GM23338 (cell line): Measurements from ENCODE around the gene SMIM22. TPM values are rescaled to one million over a fixed set of nuclear protein-coding genes. Genes with fewer than 3 reads are reported as not detected.

Experiments
- ATAC-seq: fragments of 200-7000 bp; cut with Tn5 transposase; 3 replicates; pipeline ENCODE4 v1.9.1; 2020
- DNase-seq: peaks from one replicate; pipeline ENCODE4 v3.0.0-alpha.2; 2015; ENCODE audit warnings: low spot score
- H2AFZ ChIP-seq: fragments of 200-600 bp; sonication (generic); 2 replicates; pipeline ENCODE4 v1.8.0; 2016; ENCODE audit warnings: antibody characterized with exemption, mild to moderate bottlenecking, moderate library complexity
- H3F3A ChIP-seq: fragments of 200-600 bp; sonication (generic); replicated peaks from 2 replicates; pipeline ENCODE4 v1.8.0; 2017; ENCODE audit warnings: antibody characterized with exemption, mixed run types, low read depth
- H3K27ac ChIP-seq: fragments of 200-600 bp; sonication (generic); 2 replicates; pipeline ENCODE4 v1.6.1; 2016; ENCODE audit warnings: low read depth
- H3K27me3 ChIP-seq: fragments of 200-600 bp; sonication (generic); 2 replicates; pipeline ENCODE4 v1.8.0; 2016; ENCODE audit warnings: mild to moderate bottlenecking, mixed run types, moderate library complexity; ENCODE audit not compliant: insufficient read depth
- H3K36me3 ChIP-seq: fragments of 200-600 bp; sonication (generic); 2 replicates; pipeline ENCODE4 v1.8.0; 2016; ENCODE audit warnings: mild to moderate bottlenecking; ENCODE audit not compliant: insufficient read depth
- H3K4me1 ChIP-seq: fragments of 200-600 bp; sonication (generic); 2 replicates; pipeline ENCODE4 v1.8.0; 2016; ENCODE audit warnings: mild to moderate bottlenecking, moderate library complexity; ENCODE audit not compliant: insufficient read depth
- H3K4me2 ChIP-seq: fragments of 200-600 bp; sonication (generic); 2 replicates; pipeline ENCODE4 v1.7.1; 2017; ENCODE audit warnings: mixed run types
- H3K4me3 ChIP-seq: fragments of 200-600 bp; sonication (generic); 2 replicates; pipeline ENCODE4 v1.6.1; 2016; ENCODE audit warnings: mixed run types
- H3K79me2 ChIP-seq: fragments of 200-600 bp; sonication (generic); replicated peaks from 2 replicates; pipeline ENCODE4 v1.8.0; 2017; ENCODE audit warnings: mild to moderate bottlenecking; ENCODE audit not compliant: insufficient read depth
- H3K9me2 ChIP-seq: fragments of 200-600 bp; sonication (generic); 2 replicates; pipeline ENCODE4 v1.8.0; 2017; ENCODE audit not compliant: insufficient read depth
- H4K20me1 ChIP-seq: fragments of 200-600 bp; sonication (generic); replicated peaks from 2 replicates; pipeline ENCODE4 v1.8.0; 2017; ENCODE audit warnings: mild to moderate bottlenecking; ENCODE audit not compliant: insufficient read depth
- H3K27ac Mint-ChIP-seq: 2 replicates; pipeline ENCODE4 v1.8.0; 2020; ENCODE audit warnings: inconsistent platforms, mild to moderate bottlenecking, moderate library complexity, mixed read lengths
- H3K27me3 Mint-ChIP-seq: 3 replicates; pipeline ENCODE4 v1.8.0; 2022; ENCODE audit warnings: low read depth, mild to moderate bottlenecking, moderate library complexity, mixed read lengths, inconsistent platforms; ENCODE audit not compliant: insufficient read depth, poor library complexity
- H3K36me3 Mint-ChIP-seq: 3 replicates; pipeline ENCODE4 v1.8.0; 2021; ENCODE audit warnings: low read depth, mild to moderate bottlenecking, inconsistent platforms, moderate library complexity, mixed read lengths
- H3K4me1 Mint-ChIP-seq: 3 replicates; pipeline ENCODE4 v1.8.0; 2020; ENCODE audit warnings: mild to moderate bottlenecking, inconsistent platforms, mixed read lengths
- H3K4me3 Mint-ChIP-seq: 3 replicates; pipeline ENCODE4 v1.8.0; 2021; ENCODE audit warnings: moderate library complexity, mild to moderate bottlenecking, inconsistent platforms, mixed read lengths
- H3K9me3 Mint-ChIP-seq: 3 replicates; pipeline ENCODE4 v1.8.0; 2020; ENCODE audit warnings: moderate library complexity, mild to moderate bottlenecking, inconsistent platforms, mixed read lengths
- CREB1 ChIP-seq: fragments of 250-450 bp; sonication (Bioruptor Pico); IDR thresholded peaks from 2 replicates; pipeline ENCODE4 v1.5.0; 2020; ENCODE audit warnings: low read depth, mild to moderate bottlenecking, moderate library complexity
- JUNB ChIP-seq: IDR thresholded peaks from one replicate; pipeline ENCODE4 v1.6.1; 2016; ENCODE audit warnings: antibody characterized with exemption; ENCODE audit not compliant: unreplicated experiment
- NANOG ChIP-seq: IDR thresholded peaks from 2 replicates; pipeline ENCODE4 v1.6.1; 2016; ENCODE audit warnings: antibody characterized with exemption, borderline replicate concordance
- REST ChIP-seq: IDR thresholded peaks from one replicate; pipeline ENCODE4 v1.6.1; 2018; ENCODE audit warnings: antibody characterized with exemption; ENCODE audit not compliant: unreplicated experiment
- STAT1 ChIP-seq: IDR thresholded peaks from one replicate; pipeline ENCODE4 v1.6.1; 2016; ENCODE audit warnings: antibody characterized with exemption; ENCODE audit not compliant: unreplicated experiment
- ZNF462 ChIP-seq: fragments of 250-450 bp; sonication (Bioruptor Pico); IDR thresholded peaks from 2 replicates; pipeline ENCODE4 v1.5.0; 2020; ENCODE audit warnings: mild to moderate bottlenecking, moderate library complexity
- polyA plus RNA-seq: library from polyadenylated mRNA; unstranded; fragments of >200 nt; fragmentation: Nextera tagmentation; extraction: Ambion mirVana; gene quantifications from 2 replicates; pipeline ENCODE4 v1.2.1, GENCODE V29; 2016
- total RNA-seq: library from RNA; depleted of rRNA; stranded (reverse); fragments of >200 nt; shearing (Covaris generic); gene quantifications from 2 replicates; pipeline ENCODE4 v1.2.3, GENCODE V29; 2014

SMIM22 gene
- total and polyA plus RNA-seq, 2 experiments from 2014 or later, result 1.4 TPM; not detected in 1

DNA sequence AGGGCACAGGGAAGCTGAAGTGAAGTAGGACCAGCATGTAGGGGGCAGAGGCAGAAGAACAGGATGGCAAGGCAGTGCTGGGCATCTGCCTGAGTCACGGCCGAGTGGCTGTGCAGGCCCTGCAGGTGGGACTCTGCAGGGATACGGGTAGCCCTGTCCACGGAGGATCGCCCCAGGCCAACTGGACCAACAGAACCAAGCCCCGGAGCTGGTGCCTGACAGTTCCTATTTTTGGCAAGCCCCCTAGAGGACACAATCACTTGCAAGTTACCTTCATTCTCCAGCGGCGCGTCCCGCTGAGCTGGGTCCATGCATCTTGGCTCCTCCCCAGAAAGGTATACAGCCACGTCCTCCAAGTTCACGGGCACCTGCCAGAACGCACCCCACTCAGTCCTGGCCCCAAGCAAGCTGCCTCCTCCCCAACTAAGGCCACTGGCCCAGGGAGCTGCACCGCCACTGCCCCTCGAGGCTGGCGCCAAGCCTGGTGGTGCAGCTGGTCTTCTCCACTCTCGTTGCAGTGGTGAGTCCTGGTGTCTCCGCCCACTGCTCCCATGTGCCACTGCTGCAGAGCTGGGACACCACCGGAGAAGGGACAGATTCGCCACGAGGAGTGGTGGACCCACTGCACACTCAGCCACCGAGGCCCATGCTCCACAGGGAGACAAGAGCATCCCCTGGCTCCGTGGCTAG lies 34.8 kb upstream of the SMIM22 start (continued):
- TF ChIP-seq ZNF462, result no peak

- TF ChIP-seq REST, result no peak
- TF ChIP-seq NANOG, result no peak
- no peak for TF ChIP-seq JUNB
- no peak for TF ChIP-seq CREB1 (CRISPR knock-in tag)
- TF ChIP-seq STAT1, result no peak
- ATAC-seq, result no peak
- no peak overlapping the region for H3K27ac ChIP-seq
- H3F3A ChIP-seq, result no peaks in the 10 kb centered on the region
- H3K36me3 ChIP-seq, result peaks cover 15% of the 10 kb centered on the region; the same call in 1 of the 2 replicates
- H3K9me3 Mint-ChIP-seq, result no peaks in the 10 kb centered on the region; the same call in 2 of the 3 replicates
- no peak overlapping the region for H3K4me3 Mint-ChIP-seq
- H3K4me1 Mint-ChIP-seq, result peaks cover 9% of the 10 kb centered on the region
- no peaks in the 10 kb centered on the region for H3K9me2 ChIP-seq
- H2AFZ ChIP-seq, result no peak overlapping the region
- H3K4me3 ChIP-seq, result no peak overlapping the region
- H3K27ac Mint-ChIP-seq, result no peak overlapping the region
- no peaks in the 10 kb centered on the region for H3K27me3 ChIP-seq
- no peak for DNase-seq
- peaks cover 11% of the 10 kb centered on the region for H3K27me3 Mint-ChIP-seq
- peaks cover 72% of the 10 kb centered on the region for H3K36me3 Mint-ChIP-seq
- H3K4me1 ChIP-seq, result peaks cover 6% of the 10 kb centered on the region; the same call in 1 of the 2 replicates
- H4K20me1 ChIP-seq, result no peaks in the 10 kb centered on the region
- peaks cover 17% of the 10 kb centered on the region for H3K79me2 ChIP-seq
- H3K4me2 ChIP-seq, result no peak overlapping the region
Observed at GRCh38 chr16:4762205-4762604, 33.0 kb upstream of the SMIM22 start.
